ENCODE results near the gene IQSEC2. TPM values are rescaled to one million over a fixed set of nuclear protein-coding genes. Genes with fewer than 3 reads are reported as not detected.

Gene IQSEC2
- total and polyA plus RNA-seq, 9 of the 15 experiments (the other 6 are each of a cell fraction or from before 2014, with no cell fraction given) = 2.7 to 41.8 (median 20.1) TPM

DNA sequence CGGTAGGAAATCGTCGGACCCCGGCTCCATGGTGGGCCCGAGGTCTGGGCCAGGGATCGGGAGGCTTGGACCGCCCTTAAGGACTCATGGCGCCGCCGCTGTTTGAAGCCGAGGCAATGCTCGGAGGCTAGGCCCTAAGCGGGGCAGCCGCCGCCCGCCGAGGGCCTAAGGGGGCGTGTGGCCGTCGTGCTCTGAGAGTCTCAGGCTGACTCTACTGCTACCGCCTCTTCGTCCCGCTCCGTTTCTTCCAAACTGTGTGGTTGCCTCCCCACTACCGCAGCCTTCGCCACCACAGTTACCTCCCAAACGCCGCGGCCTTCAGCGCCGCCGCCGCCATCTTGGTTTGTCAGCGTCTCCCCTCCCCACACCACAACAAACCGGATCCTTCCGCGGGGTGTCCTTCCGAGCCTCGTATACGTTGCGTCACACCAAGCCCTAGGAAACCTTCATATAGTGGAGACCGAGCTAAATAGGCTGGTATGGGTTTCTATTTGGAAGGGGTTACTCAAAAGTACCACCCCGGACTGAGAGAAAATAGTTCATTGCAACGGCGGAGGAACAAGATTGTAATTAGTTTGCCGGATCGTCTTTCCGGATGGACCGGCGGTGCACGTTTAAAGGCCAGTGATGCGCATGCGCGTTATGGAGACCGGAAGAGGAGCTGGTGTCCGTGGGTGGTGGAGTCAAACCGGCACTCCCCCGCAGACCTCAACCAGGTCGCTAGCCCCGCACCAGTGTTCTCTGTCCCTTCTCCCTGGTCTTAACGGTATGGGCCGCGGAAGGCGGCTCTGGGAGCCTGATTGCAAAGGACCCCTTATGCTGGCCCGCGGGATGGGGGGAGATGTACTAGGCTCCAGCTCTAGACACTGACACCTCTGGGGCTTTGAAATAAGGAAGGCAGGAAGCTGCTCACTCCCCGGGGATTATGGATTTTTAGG lies 56.3 kb downstream of the IQSEC2 start, which contains the start of gene KDM5C (continued):
- TF ChIP-seq FOSL1 (tag; conservative IDR thresholded peaks at IDR 0.05) = 0 out of 2 replicates have a peak, but pooled peaks have one; percentile 27
- peak; percentile 49 to 81; a peak in 2 of 4 replicates for TF ChIP-seq SIN3A (IDR thresholded peaks at IDR 0.05; ENCODE audit: borderline replicate concordance in 2 of 2, control insufficient read depth in 1 of 2, low read depth in 2 of 2, low read length in 2 of 2)
- peak; percentile 81; the same call in 1 of the 2 replicates for TF ChIP-seq NFATC3 (IDR thresholded peaks at IDR 0.05)
- peak; percentile 55; the same call in 1 of the 2 replicates for TF ChIP-seq SP1 (CRISPR knock-in tag; IDR thresholded peaks at IDR 0.05)
- TF ChIP-seq, protein P1, sequence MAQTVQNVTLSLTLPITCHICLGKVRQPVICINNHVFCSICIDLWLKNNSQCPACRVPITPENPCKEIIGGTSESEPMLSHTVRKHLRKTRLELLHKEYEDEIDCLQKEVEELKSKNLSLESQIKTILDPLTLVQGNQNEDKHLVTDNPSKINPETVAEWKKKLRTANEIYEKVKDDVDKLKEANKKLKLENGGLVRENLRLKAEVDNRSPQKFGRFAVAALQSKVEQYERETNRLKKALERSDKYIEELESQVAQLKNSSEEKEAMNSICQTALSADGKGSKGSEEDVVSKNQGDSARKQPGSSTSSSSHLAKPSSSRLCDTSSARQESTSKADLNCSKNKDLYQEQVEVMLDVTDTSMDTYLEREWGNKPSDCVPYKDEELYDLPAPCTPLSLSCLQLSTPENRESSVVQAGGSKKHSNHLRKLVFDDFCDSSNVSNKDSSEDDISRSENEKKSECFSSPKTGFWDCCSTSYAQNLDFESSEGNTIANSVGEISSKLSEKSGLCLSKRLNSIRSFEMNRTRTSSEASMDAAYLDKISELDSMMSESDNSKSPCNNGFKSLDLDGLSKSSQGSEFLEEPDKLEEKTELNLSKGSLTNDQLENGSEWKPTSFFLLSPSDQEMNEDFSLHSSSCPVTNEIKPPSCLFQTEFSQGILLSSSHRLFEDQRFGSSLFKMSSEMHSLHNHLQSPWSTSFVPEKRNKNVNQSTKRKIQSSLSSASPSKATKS (CRISPR knock-in tag; IDR thresholded peaks at IDR 0.05) = no peak
- TF ChIP-seq, protein P2, sequence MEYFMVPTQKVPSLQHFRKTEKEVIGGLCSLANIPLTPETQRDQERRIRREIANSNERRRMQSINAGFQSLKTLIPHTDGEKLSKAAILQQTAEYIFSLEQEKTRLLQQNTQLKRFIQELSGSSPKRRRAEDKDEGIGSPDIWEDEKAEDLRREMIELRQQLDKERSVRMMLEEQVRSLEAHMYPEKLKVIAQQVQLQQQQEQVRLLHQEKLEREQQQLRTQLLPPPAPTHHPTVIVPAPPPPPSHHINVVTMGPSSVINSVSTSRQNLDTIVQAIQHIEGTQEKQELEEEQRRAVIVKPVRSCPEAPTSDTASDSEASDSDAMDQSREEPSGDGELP (CRISPR knock-in tag; IDR thresholded peaks at IDR 0.05; ENCODE audit: borderline replicate concordance) = peak; percentile 62; the same call in 1 of the 2 replicates
- peak; percentile 74; the same call in 1 of the 2 replicates for TF ChIP-seq MYC (IDR thresholded peaks at IDR 0.05; ENCODE audit: low read depth, low read length)
- peak; percentile 52; the same call in 1 of the 2 replicates for TF ChIP-seq MYC (CRISPR knock-in tag; IDR thresholded peaks at IDR 0.05; ENCODE audit: borderline replicate concordance, low read depth)
- no peak for TF ChIP-seq SMC3 (conservative IDR thresholded peaks at IDR 0.05; ENCODE audit: insufficient read depth, low read depth, low read length)
- TF ChIP-seq BCOR (IDR thresholded peaks at IDR 0.05) = 0 out of 2 replicates have a peak, but pooled peaks have one; percentile 51
- TF ChIP-seq NR2F6 (CRISPR knock-in tag; IDR thresholded peaks at IDR 0.05) = no peak
- TF ChIP-seq FOXM1 (IDR thresholded peaks at IDR 0.05; ENCODE audit: low read depth) = peak; percentile 55
- TF ChIP-seq FOXM1 (CRISPR knock-in tag; IDR thresholded peaks at IDR 0.05; ENCODE audit: low read depth) = no peak
- TF ChIP-seq BRD4 (IDR thresholded peaks at IDR 0.05) = peak; percentile 93; the same call in 1 of the 2 replicates
- TF ChIP-seq EGR1 (conservative IDR thresholded peaks at IDR 0.05) = peak; percentile 97
- peak; percentile 81 for TF ChIP-seq C11orf30 (IDR thresholded peaks at IDR 0.05; ENCODE audit: low read depth)
- peak; percentile 94 to 95 for TF ChIP-seq NRF1 (conservative IDR thresholded peaks at IDR 0.05 in 1 of 2, IDR thresholded peaks at IDR 0.05 in 1 of 2)
- TF ChIP-seq, protein P3, sequence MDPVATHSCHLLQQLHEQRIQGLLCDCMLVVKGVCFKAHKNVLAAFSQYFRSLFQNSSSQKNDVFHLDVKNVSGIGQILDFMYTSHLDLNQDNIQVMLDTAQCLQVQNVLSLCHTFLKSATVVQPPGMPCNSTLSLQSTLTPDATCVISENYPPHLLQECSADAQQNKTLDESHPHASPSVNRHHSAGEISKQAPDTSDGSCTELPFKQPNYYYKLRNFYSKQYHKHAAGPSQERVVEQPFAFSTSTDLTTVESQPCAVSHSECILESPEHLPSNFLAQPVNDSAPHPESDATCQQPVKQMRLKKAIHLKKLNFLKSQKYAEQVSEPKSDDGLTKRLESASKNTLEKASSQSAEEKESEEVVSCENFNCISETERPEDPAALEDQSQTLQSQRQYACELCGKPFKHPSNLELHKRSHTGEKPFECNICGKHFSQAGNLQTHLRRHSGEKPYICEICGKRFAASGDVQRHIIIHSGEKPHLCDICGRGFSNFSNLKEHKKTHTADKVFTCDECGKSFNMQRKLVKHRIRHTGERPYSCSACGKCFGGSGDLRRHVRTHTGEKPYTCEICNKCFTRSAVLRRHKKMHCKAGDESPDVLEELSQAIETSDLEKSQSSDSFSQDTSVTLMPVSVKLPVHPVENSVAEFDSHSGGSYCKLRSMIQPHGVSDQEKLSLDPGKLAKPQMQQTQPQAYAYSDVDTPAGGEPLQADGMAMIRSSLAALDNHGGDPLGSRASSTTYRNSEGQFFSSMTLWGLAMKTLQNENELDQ (CRISPR knock-in tag; IDR thresholded peaks at IDR 0.05; ENCODE audit: borderline replicate concordance) = no peak
- TF ChIP-seq BACH1 (tag; IDR thresholded peaks at IDR 0.05) = no peak
- TF ChIP-seq ZEB2 (IDR thresholded peaks at IDR 0.05) = peak; percentile 57; the same call in 1 of the 2 replicates
- no peak for TF ChIP-seq ZNF785 (CRISPR knock-in tag; IDR thresholded peaks at IDR 0.05)
- TF ChIP-seq NCOA4 (IDR thresholded peaks at IDR 0.05; ENCODE audit: partially characterized antibody) = no peak

All from K562 (cell line).